AG09309 (cell line): ENCODE data around the gene ZNF385B.

Experiments used
- DNase-seq: peaks from one replicate; pipeline ENCODE4 v3.0.0-alpha.2; 2010; ENCODE audit warnings: low read depth
- H3K4me3 ChIP-seq: 2 replicates; pipeline ENCODE4 v1.5.1; 2011; ENCODE audit warnings: mild to moderate bottlenecking, low read depth, low read length, moderate library complexity; ENCODE audit not compliant: control insufficient read depth
- TF ChIP-seq, protein P1 (sequence below): IDR thresholded peaks from 2 replicates; pipeline ENCODE4 v1.5.1; 2011; ENCODE audit warnings: mild to moderate bottlenecking, low read depth, low read length, inconsistent platforms; ENCODE audit not compliant: insufficient read depth, control insufficient read depth; ENCODE audit errors: missing control alignments

The ZNF385B gene

DNA sequence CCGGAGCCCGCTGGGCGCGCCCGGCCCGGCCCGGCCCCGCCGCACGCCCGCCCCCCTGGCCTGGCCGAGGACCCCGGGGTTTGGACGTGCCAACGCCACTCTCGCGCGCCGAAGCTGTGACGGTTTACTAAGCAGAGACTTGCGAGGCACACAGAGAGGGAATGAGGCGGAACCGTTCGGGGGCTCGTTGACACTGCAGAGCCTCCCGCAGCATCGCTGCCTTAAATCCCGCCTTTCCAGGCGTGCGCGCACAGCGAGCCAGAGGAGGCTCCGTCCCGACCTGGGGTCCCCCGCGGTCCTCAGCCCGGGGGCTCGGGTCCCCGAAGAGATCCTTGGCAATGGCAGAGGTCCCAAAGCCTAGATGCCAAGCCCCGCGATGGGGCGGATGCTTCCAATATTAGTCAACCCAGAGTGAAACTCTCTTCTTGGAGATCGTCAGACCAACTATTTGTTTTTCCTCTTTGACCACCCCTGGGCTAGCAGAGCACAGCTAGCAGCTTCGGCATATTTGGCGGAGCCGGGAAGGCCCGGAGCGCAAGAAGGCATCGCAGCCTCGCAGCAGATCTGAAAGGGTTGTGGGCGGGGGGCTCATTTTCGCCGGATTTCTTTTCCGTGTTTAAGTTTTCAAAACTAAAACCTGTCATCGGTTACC, at the start of gene ZNF385B:
TSS of gene ZNF385B (minus strand) at position 197 of the 652 bp plus-strand sequence.
- peak within 1 kb of the TSS; percentile 65 for H3K4me3 ChIP-seq
- TF ChIP-seq, protein P1, sequence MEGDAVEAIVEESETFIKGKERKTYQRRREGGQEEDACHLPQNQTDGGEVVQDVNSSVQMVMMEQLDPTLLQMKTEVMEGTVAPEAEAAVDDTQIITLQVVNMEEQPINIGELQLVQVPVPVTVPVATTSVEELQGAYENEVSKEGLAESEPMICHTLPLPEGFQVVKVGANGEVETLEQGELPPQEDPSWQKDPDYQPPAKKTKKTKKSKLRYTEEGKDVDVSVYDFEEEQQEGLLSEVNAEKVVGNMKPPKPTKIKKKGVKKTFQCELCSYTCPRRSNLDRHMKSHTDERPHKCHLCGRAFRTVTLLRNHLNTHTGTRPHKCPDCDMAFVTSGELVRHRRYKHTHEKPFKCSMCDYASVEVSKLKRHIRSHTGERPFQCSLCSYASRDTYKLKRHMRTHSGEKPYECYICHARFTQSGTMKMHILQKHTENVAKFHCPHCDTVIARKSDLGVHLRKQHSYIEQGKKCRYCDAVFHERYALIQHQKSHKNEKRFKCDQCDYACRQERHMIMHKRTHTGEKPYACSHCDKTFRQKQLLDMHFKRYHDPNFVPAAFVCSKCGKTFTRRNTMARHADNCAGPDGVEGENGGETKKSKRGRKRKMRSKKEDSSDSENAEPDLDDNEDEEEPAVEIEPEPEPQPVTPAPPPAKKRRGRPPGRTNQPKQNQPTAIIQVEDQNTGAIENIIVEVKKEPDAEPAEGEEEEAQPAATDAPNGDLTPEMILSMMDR = no peak
- DNase-seq = no peak

DNA sequence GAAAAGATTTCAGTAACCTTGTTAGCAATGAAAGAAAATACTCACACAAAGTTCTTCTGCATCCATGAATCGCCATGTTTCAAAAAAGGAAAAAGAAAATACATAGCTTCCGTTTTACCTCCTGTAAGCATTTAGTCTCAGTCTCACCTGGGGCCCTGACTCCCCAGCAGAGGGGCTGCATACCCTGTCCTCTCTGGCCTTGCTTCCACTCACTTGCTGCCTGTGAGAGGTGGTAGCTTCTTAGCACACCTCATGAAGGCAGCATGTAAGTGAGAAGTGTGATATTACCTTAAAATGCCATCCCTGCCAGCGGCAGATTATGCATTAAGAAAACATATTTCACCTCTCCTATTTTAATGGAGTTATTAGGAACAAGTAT, 49.3 kb upstream of the ZNF385B start:
- TF ChIP-seq, protein P1 = no peak
- no peak for DNase-seq
- no peak overlapping the region for H3K4me3 ChIP-seq

DNA sequence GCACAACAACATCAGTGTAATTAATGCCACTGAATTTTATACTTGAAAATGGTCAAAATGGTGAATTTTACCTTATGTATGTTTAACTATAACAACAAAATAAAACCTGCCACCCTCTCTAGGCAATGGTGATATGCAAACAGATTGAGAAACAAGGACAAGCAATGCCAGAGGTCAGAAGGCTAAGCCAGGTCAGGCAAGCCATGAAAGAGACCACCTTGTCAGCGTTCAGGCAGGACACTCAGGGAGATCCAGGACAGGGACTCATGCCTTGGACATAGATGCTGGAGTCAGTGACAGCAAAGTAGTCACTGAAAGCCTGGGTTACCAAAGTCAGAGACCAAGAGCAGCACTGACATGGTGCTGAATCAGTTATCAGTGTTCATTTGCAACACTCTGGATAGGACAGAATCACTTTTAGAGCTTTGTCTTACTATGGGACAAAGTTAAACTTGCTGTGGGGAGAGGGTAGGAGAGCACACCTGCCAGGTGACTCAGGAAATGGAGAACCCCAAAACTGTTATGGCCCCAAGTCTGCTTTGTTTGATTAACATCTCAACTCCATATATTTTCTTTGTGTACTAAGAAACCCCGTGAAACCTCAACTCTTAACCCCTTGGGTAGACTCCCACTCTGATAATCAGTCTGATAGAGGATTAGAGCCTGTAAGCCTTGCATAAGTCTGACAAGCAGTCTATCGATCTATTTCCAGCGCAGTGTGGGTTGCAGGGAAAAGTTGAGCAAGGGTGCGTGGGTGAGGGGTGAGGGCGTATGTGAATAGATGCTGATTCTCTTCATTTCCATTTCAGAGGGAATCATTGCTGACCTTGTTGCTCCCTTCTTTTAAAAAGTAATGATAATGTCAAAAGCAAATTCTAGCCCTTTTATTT, 48.7 kb upstream of the ZNF385B start:
- no peak for DNase-seq
- TF ChIP-seq, protein P1 = no peak
- H3K4me3 ChIP-seq = no peak overlapping the region

DNA sequence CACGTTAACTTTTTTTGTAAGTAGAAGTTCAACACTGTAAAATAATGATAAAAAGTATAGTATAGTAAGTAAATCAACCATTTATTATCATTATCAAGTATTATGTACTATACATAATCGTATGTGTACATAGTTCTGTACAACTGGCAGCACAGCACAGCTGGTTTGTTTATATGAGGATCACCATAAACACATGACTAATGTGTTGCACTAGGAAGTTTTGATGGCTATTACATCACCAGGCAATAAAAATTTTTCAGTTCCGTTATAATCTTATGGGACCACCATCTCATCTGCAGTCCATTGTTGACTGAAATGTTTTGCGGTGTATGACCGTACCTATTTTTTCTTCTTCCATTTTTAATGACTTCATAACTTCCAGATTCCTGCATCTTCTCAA, 39.2 kb upstream of the ZNF385B start:
- H3K4me3 ChIP-seq = no peak overlapping the region
- TF ChIP-seq, protein P1 = no peak
- no peak for DNase-seq

- TF ChIP-seq, protein P1 = no peak
- no peak for DNase-seq
- no peak overlapping the region for H3K4me3 ChIP-seq
These were observed 38.3 kb upstream of the ZNF385B start for GRCh38 chr2:179899666-179900065.

DNA sequence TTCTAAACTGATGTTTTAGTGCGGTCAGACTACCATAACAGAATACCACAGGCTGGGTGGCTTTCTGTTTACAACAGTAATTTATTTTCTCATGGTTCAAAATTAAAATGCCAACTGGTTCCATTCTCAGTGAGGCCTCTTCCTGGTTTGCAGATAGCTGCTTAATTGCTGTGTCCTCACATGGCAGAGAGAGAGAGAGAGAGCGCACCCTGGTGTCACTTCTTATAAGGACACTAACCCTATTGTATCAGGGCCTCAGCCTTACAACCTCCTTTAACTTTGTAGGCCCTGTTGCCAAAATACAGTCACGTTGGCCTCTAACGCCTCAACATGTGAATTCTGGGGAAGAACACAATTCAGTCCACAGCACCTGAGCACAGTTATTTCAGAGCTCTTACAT, 37.5 kb upstream of the ZNF385B start:
- H3K4me3 ChIP-seq = no peak overlapping the region
- DNase-seq = no peak
- TF ChIP-seq, protein P1 = peak; percentile 39
